ENCODE measurements around the gene BCAR1. TPM values are rescaled to one million over a fixed set of nuclear protein-coding genes. Genes with fewer than 3 reads are reported as not detected.

The BCAR1 gene
- polyA plus RNA-seq, 4 donors: 57.1 to 105 (median 77.6) TPM

GRCh38 chr16:75231570-75231969 is 19.9 kb downstream of the BCAR1 start:
- Histone ChIP-seq H3K4me3 (ENCODE audit: low read depth in 1 of 3, low read length in 3 of 3) (no peak overlapping the region), H3K27ac (ENCODE audit: low read depth in 1 of 3, low read length in 2 of 3) (no peak overlapping the region), H3K4me1 (ENCODE audit: control insufficient read depth in 3 of 3, insufficient read depth in 2 of 3, low read depth in 1 of 3, low read length in 2 of 3) (peaks cover 0 to 6% (median 0%) of the 10 kb centered on the region in 3 donors), H3K27me3 (ENCODE audit: control insufficient read depth in 3 of 3, insufficient read depth in 3 of 3, low read length in 3 of 3) (no peaks in the 10 kb centered on the region), H3K36me3 (ENCODE audit: control insufficient read depth in 3 of 3, insufficient read depth in 2 of 3, low read depth in 1 of 3, low read length in 3 of 3) (peaks cover 9 to 94% (median 26%) of the 10 kb centered on the region in 3 donors), H3K9me3 (ENCODE audit: control insufficient read depth in 2 of 2, insufficient read depth in 1 of 2, low read depth in 1 of 2, low read length in 1 of 2) (no peaks in the 10 kb centered on the region)
- FAIRE-seq (no peak), DNase-seq (no peak)
- WGBS, 3 donors: 83 to 95% (median 89%) methylated on average over 10 to 11 of the region's 11 CpGs

- FAIRE-seq: no peak
- H3K36me3 ChIP-seq (ENCODE audit: control insufficient read depth in 3 of 3, insufficient read depth in 2 of 3, low read depth in 1 of 3, low read length in 3 of 3): peaks cover 9 to 85% (median 25%) of the 10 kb centered on the region in 3 donors
- H3K4me3 ChIP-seq (ENCODE audit: low read depth in 1 of 3, low read length in 3 of 3): no peak overlapping the region
- DNase-seq: no peak
- no peak overlapping the region for H3K27ac ChIP-seq (ENCODE audit: low read depth in 1 of 3, low read length in 2 of 3)
- no peaks in the 10 kb centered on the region for H3K9me3 ChIP-seq (ENCODE audit: control insufficient read depth in 2 of 2, insufficient read depth in 1 of 2, low read depth in 1 of 2, low read length in 1 of 2)
- peaks cover 0 to 6% (median 0%) of the 10 kb centered on the region in 3 donors for H3K4me1 ChIP-seq (ENCODE audit: control insufficient read depth in 3 of 3, insufficient read depth in 2 of 3, low read depth in 1 of 3, low read length in 2 of 3)
- no peaks in the 10 kb centered on the region for H3K27me3 ChIP-seq (ENCODE audit: control insufficient read depth in 3 of 3, insufficient read depth in 3 of 3, low read length in 3 of 3)
- 83 to 88% (median 85%) methylated on average over 9 of the region's 9 CpGs for WGBS, 3 donors
Observed at GRCh38 chr16:75230471-75231110, 20.8 kb downstream of the BCAR1 start.

- 87 to 95% (median 93%) methylated on average over 48 of the region's 48 CpGs for WGBS, 3 donors
- peaks cover 4 to 73% (median 19%) of the 10 kb centered on the region in 3 donors for H3K36me3 ChIP-seq (ENCODE audit: control insufficient read depth in 3 of 3, insufficient read depth in 2 of 3, low read depth in 1 of 3, low read length in 3 of 3)
- H3K27ac ChIP-seq (ENCODE audit: low read depth in 1 of 3, low read length in 2 of 3): no peak overlapping the region
- no peaks in the 10 kb centered on the region for H3K9me3 ChIP-seq (ENCODE audit: control insufficient read depth in 2 of 2, insufficient read depth in 1 of 2, low read depth in 1 of 2, low read length in 1 of 2)
- DNase-seq (no peak), FAIRE-seq (no peak)
- peaks cover 0 to 5% (median 0%) of the 10 kb centered on the region in 3 donors for H3K4me1 ChIP-seq (ENCODE audit: control insufficient read depth in 3 of 3, insufficient read depth in 2 of 3, low read depth in 1 of 3, low read length in 2 of 3)
- no peak overlapping the region for H3K4me3 ChIP-seq (ENCODE audit: low read depth in 1 of 3, low read length in 3 of 3)
- peaks cover 0 to 6% (median 0%) of the 10 kb centered on the region in 3 donors for H3K27me3 ChIP-seq (ENCODE audit: control insufficient read depth in 3 of 3, insufficient read depth in 3 of 3, low read length in 3 of 3)
Observed at GRCh38 chr16:75229172-75230031, 22.0 kb downstream of the BCAR1 start.

- H3K27me3 ChIP-seq (ENCODE audit: control insufficient read depth in 3 of 3, insufficient read depth in 3 of 3, low read length in 3 of 3): peaks cover 0 to 8% (median 0%) of the 10 kb centered on the region in 3 donors
- no peak for DNase-seq
- no peaks in the 10 kb centered on the region for H3K4me1 ChIP-seq (ENCODE audit: control insufficient read depth in 3 of 3, insufficient read depth in 2 of 3, low read depth in 1 of 3, low read length in 2 of 3)
- no peaks in the 10 kb centered on the region for H3K9me3 ChIP-seq (ENCODE audit: control insufficient read depth in 2 of 2, insufficient read depth in 1 of 2, low read depth in 1 of 2, low read length in 1 of 2)
- no peak overlapping the region for H3K27ac ChIP-seq (ENCODE audit: low read depth in 1 of 3, low read length in 2 of 3)
- 82 to 87% (median 85%) methylated on average over 17 of the region's 17 CpGs for WGBS, 3 donors
- H3K36me3 ChIP-seq (ENCODE audit: control insufficient read depth in 3 of 3, insufficient read depth in 2 of 3, low read depth in 1 of 3, low read length in 3 of 3): peaks cover 4 to 62% (median 14%) of the 10 kb centered on the region in 3 donors
- FAIRE-seq: no peak
- H3K4me3 ChIP-seq (ENCODE audit: low read depth in 1 of 3, low read length in 3 of 3): no peak overlapping the region
Observed at GRCh38 chr16:75228143-75228976, 23.1 kb downstream of the BCAR1 start.

GRCh38 chr16:75227361-75228142 is 23.9 kb downstream of the BCAR1 start:
- Histone ChIP-seq H3K27me3 (ENCODE audit: control insufficient read depth in 3 of 3, insufficient read depth in 3 of 3, low read length in 3 of 3) (peaks cover 0 to 8% (median 0%) of the 10 kb centered on the region in 3 donors), H3K36me3 (ENCODE audit: control insufficient read depth in 3 of 3, insufficient read depth in 2 of 3, low read depth in 1 of 3, low read length in 3 of 3) (peaks cover 0 to 54% (median 11%) of the 10 kb centered on the region in 3 donors), H3K9me3 (ENCODE audit: control insufficient read depth in 2 of 2, insufficient read depth in 1 of 2, low read depth in 1 of 2, low read length in 1 of 2) (no peaks in the 10 kb centered on the region), H3K4me3 (ENCODE audit: low read depth in 1 of 3, low read length in 3 of 3) (no peak overlapping the region), H3K27ac (ENCODE audit: low read depth in 1 of 3, low read length in 2 of 3) (no peak overlapping the region), H3K4me1 (ENCODE audit: control insufficient read depth in 3 of 3, insufficient read depth in 2 of 3, low read depth in 1 of 3, low read length in 2 of 3) (no peaks in the 10 kb centered on the region)
- DNase-seq: no peak
- no peak for FAIRE-seq
- WGBS, 3 donors: 77 to 85% (median 77%) methylated on average over 18 of the region's 18 CpGs

- Histone ChIP-seq H3K4me1 (ENCODE audit: control insufficient read depth in 3 of 3, insufficient read depth in 2 of 3, low read depth in 1 of 3, low read length in 2 of 3) (no peaks in the 10 kb centered on the region), H3K27me3 (ENCODE audit: control insufficient read depth in 3 of 3, insufficient read depth in 3 of 3, low read length in 3 of 3) (peaks cover 0 to 8% (median 0%) of the 10 kb centered on the region in 3 donors), H3K27ac (ENCODE audit: low read depth in 1 of 3, low read length in 2 of 3) (no peak overlapping the region), H3K36me3 (ENCODE audit: control insufficient read depth in 3 of 3, insufficient read depth in 2 of 3, low read depth in 1 of 3, low read length in 3 of 3) (peaks cover 0 to 47% (median 11%) of the 10 kb centered on the region in 3 donors), H3K9me3 (ENCODE audit: control insufficient read depth in 2 of 2, insufficient read depth in 1 of 2, low read depth in 1 of 2, low read length in 1 of 2) (no peaks in the 10 kb centered on the region), H3K4me3 (ENCODE audit: low read depth in 1 of 3, low read length in 3 of 3) (no peak overlapping the region)
- WGBS, 3 donors: 50 to 64% (median 53%) methylated on average over 20 to 22 of the region's 22 CpGs
- DNase-seq (no peak), FAIRE-seq (no peak)
Observed at GRCh38 chr16:75226550-75227360, 24.7 kb downstream of the BCAR1 start.

GRCh38 chr16:75225678-75226515 is 25.5 kb downstream of the BCAR1 start:
- Histone ChIP-seq H3K27ac (ENCODE audit: low read depth in 1 of 3, low read length in 2 of 3) (no peak overlapping the region), H3K9me3 (ENCODE audit: control insufficient read depth in 2 of 2, insufficient read depth in 1 of 2, low read depth in 1 of 2, low read length in 1 of 2) (no peaks in the 10 kb centered on the region), H3K27me3 (ENCODE audit: control insufficient read depth in 3 of 3, insufficient read depth in 3 of 3, low read length in 3 of 3) (peaks cover 0 to 8% (median 0%) of the 10 kb centered on the region in 3 donors), H3K4me1 (ENCODE audit: control insufficient read depth in 3 of 3, insufficient read depth in 2 of 3, low read depth in 1 of 3, low read length in 2 of 3) (no peaks in the 10 kb centered on the region), H3K36me3 (ENCODE audit: control insufficient read depth in 3 of 3, insufficient read depth in 2 of 3, low read depth in 1 of 3, low read length in 3 of 3) (peaks cover 0 to 41% (median 11%) of the 10 kb centered on the region in 3 donors), H3K4me3 (ENCODE audit: low read depth in 1 of 3, low read length in 3 of 3) (no peak overlapping the region)
- 58 to 68% (median 61%) methylated on average over 26 of the region's 26 CpGs for WGBS, 3 donors
- DNase-seq (no peak), FAIRE-seq (no peak)

Data from small intestine (tissue), 7 donors.